Measurements from ENCODE around the gene HSBP1.

HSBP1 gene

DNA sequence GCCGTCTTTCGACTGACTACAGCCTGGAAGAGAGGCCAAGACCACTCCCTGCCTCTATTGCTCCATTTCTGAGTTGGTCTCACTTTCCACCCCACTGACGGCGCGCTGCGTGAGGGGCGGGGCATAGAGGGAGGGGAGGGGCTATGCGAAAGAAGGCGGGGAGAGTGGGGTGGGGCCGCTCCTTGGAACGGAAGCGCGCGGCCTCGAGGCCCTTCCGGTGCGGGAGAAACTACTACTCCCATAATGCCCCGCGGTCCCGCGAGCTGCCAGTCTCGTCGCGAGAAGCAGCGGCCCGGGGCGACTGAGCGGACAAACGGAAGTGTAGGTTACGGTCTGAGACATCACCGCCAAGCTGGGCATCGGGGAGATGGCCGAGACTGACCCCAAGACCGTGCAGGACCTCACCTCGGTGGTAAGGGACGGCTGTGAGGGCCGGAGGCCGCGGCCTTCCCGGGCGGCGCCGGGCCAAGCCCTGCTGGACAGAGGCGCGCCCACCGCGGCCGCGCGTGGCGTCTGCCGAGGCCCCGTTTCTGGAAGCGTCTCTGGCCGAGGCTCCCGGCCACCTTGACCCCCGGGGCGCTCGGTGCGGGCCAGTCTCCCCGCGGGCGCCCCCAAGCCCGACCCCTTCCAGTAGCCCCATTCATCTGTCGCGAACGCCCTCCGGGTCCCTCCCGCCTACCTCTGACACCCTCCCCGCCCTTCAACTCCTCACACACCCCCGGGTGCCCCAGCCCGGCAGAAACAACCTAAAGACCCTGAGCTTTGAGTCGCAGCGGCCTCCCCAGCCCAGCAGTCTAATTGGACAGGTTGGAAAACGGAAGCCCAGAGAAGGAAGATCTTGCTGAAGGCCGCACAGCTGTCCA, at the start of gene HSBP1:
Gene HSBP1, plus strand, starts transcription at position 269 of the 863 bp plus-strand sequence. Its CDS starts 99 bp downstream, at position 368.
- peak; percentile 89 to 90 (median 89) for DNase-seq (ENCODE audit: low read depth in 3 of 3)

DNA sequence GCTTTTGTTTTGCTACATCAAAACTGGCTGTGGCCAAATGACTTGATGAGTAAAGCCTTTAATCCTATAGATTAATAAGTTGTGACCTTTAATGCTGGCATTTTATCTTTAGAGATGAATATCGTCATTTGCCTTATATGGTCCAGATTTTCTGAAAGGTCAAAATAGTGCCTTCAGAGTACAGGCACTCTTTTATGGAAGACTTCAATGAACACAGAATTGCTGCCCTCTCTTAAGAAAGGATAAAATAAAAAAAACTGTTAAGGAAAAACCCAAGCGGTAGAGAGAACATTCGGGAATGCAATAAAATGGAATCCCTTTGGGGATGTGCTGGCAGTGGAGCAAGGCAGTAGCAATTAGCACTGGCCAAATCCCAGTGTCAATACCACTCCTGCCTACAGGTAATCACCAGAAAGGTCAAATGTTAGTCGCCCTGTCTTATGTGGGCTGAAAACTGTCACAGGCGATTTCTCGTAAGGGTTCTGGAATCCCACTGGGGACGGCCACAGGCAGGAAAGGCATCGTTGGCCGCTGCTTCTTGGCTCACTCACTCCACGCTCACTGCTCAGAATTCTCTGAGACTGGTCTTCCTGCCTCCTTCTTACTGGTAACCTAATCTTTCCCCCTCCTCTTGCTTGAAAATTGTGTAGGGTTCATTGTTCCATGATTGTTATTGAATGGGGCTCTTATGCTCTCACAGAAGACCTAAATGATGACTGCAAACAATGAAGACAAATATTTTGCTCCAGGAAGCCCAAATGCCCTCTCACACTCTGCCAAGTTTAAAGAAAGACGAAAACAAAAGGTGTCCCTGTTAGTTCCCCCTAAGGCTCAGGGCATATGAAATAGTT, 45.4 kb upstream of the HSBP1 start:
- no peak for DNase-seq (ENCODE audit: low read depth in 3 of 3)

DNA sequence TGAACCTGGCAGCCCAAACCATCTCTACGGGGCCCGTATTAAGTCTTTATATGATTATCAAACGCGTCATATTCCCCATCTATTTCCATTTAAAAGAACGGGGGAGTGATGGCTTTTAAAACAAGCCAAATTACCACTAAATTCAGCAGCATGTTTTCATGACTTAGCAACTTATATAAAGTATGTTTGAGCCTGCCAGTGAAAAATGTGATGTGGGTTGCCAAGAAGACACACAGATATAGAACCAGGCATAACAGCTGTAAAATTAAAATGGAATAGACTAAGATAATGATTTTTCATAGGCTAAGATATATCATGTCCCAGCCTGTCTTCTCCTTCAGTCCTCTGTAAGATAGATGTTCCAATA, 44.8 kb upstream of the HSBP1 start:
- no peak for DNase-seq (ENCODE audit: low read depth in 3 of 3)

DNA sequence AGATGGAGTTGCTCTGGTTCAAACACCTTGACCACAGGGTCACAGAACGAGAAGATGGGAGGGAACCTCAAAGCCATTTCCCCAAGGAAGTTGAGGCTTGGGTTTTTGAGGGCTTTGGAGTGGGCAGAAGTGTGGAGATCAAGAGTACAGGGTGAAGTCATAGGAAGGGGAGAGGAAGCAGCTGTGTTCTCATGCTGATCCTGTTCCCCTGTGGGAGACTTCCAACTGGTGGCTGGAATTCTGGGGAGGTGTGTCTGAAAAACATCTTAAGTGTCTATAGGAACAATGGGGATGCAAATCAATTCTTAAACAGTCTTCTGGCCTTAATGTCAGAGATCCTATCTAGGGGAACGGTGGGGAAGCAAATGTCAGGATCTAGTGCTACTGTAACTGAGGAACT, 38.8 kb upstream of the HSBP1 start:
- no peak for DNase-seq (ENCODE audit: low read depth in 3 of 3)

- no peak for DNase-seq (ENCODE audit: low read depth in 3 of 3)
Measured at GRCh38 chr16:83769397-83770008, 38.3 kb upstream of the HSBP1 start.

GRCh38 chr16:83771306-83771942, 36.4 kb upstream of the HSBP1 start:
- DNase-seq (ENCODE audit: low read depth in 3 of 3), result no peak

GRCh38 chr16:83772806-83773205, 35.0 kb upstream of the HSBP1 start:
- no peak for DNase-seq (ENCODE audit: low read depth in 3 of 3)

DNA sequence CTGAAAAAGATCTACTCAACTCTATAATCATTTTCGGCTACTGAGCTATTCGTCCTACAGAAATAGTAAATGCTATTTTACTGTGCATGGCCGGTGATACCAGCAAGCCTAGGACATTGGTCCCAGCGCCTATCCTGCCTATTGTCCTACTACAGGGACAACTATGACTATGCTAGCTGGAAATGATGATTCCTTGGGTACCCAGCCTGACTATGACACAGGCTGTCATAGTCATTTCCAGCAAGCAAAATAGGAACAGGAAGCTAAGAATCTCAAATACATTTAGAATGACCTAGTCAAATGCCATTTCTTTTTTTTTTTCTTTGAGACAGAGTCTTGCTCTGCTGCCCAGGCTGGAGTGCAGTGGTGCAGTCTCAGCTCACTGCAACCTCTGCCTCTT, 33.7 kb upstream of the HSBP1 start:
- DNase-seq (ENCODE audit: low read depth in 3 of 3), result no peak

GRCh38 chr16:83776944-83777343, 30.8 kb upstream of the HSBP1 start:
- DNase-seq (ENCODE audit: low read depth in 3 of 3), result no peak

GRCh38 chr16:83779886-83780285, 27.9 kb upstream of the HSBP1 start:
- DNase-seq (ENCODE audit: low read depth in 3 of 3), result no peak

GRCh38 chr16:83785455-83785854, 22.3 kb upstream of the HSBP1 start:
- no peak for DNase-seq (ENCODE audit: low read depth in 3 of 3)

DNA sequence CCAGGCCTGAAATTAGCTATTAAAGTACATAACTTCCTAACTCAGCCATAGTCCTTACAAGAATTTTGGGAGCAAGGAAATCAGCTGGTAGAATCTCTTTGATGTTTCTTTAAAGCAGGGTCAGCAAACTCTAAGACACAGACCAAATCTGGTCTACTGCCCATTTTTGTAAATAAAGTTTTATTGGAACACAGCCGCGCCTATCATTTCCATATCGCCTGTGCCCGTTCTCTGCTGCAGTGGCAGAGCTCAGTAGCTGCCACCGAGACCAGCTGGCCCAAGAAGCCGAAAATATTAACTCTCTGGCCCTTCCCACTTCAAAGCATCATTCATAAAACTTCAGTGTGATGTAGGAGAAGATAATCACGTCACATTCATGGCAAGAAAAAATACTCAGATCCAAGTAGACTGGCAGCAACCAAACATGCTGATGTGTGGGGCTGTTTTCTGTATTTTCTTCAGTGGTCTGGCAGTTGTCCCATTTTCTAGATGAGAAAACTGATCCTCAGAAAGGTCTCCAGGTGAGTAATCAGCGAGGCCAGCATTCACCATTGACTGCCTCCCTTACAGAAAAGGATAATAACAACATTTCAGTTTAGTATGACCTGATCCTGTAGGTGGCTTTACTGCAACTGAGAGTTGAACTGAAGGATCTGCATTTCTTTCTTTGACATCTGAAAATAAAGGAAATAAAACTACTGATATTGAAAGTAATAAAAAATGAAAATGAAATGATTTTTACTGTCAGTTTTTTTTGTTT, 18.0 kb upstream of the HSBP1 start:
- DNase-seq (ENCODE audit: low read depth in 3 of 3), result no peak

DNA sequence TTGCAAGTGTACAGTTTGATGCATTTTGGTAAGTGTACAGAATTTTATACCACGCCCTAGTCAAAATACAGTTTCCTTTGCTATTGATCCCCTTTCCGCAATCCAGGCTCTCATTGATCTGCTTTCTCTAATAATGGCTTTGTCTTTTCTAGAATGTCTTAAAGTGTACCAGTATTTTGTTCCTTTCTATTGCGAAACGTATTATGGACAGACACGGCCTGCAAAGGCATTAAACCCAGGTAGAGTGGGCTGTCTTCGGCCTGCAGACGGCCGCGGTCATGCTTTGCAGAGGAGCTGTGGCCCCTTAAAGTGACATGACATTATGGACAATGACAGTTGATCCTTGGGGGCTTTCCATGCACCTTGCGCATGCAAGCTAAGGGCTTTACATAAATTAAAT, 15.9 kb upstream of the HSBP1 start:
- DNase-seq (ENCODE audit: low read depth in 3 of 3), result no peak

DNA sequence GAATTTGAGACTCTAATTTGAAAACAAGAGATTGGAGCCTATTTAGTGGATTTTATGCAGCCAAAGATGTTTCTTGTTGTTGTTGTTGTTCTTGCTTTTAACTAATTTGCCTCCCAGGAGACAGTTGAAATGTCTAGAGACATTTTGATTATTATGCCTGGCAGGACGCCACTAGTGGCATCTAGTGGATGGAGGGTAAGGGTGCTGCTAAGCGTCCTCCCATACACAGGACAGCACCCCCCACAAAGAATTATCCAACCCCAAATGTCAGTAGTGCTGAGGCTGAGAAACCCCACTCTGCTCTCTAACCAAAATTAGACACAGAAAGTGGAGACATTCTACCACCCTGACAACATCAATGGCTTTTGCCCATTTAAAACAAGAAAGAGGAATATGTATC, 15.4 kb upstream of the HSBP1 start:
- DNase-seq (ENCODE audit: low read depth in 3 of 3), result no peak

- no peak for DNase-seq (ENCODE audit: low read depth in 3 of 3)
Measured at GRCh38 chr16:83793179-83793578, 14.6 kb upstream of the HSBP1 start.

DNA sequence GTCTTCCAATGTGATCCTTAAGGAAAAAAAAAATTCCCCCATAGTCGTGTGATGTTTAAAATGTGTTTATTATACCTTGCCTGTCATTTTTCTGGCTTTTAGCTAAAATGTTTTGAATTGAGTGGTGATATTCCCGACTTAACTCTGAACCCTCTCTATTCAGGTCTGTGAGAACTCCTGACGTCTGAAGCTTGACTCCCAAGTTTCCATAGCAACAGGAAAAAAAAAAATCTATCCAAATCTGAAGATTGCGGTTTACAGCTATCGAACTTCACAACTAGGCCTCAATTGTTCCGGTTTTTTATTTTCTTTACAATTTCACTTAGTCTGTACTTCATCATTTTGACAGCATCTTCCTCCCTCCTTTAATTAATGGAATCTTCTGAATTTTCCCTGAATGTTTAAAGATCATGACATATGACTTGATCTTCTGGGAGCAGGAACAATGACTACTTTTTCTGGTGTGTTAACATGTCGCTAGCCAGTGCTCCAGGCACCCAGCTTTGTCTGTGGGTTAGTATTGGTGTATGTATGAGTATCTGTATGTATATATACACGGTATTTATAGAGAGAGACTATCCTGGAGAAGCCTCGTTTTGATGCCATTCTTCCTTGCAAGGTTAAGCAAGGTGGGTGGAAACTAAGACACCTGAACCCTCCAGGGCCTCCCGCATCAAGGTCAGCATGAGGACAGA, 12.8 kb upstream of the HSBP1 start:
- DNase-seq (ENCODE audit: low read depth in 3 of 3), result no peak

DNA sequence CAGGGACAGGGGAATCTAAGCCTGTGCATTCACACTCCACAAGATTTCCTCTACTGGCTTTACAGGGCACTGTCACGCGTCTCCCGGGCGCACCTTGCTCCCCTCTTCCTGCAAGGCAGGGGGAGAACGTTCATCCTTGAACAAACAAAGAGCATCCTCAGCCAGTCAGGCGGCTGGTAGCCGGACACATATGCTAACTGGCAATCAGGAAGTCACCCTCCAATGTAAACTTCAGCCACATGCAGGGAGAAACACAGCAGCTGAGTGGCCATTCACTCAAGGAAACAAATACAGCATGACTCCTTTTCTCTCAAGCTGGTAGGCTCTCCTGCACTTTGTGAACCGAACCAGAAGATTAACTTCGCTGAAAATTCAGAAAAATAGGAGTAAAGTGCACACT, 10.8 kb upstream of the HSBP1 start:
- no peak for DNase-seq (ENCODE audit: low read depth in 3 of 3)

GRCh38 chr16:83799336-83799735, 8.4 kb upstream of the HSBP1 start:
- no peak for DNase-seq (ENCODE audit: low read depth in 3 of 3)

DNA sequence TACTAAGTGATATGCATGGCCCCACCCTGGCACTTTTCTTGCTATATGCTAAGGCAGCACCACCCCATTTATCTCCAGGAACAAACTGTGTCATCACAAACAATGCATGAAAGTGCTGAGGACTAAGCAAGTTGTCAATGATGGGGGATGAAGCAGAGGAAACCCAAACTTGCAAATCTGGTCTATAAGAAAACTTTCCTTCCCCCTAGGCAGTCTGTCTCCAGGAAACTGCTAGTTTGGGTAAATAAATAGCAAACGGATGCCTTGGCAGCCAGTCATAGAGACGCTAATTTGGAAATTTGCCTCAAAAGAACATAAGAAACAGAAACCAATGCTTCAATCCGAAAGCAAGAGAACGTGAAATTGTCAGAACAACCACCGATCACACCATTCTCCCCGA, 5.6 kb upstream of the HSBP1 start:
- no peak for DNase-seq (ENCODE audit: low read depth in 3 of 3)

DNA sequence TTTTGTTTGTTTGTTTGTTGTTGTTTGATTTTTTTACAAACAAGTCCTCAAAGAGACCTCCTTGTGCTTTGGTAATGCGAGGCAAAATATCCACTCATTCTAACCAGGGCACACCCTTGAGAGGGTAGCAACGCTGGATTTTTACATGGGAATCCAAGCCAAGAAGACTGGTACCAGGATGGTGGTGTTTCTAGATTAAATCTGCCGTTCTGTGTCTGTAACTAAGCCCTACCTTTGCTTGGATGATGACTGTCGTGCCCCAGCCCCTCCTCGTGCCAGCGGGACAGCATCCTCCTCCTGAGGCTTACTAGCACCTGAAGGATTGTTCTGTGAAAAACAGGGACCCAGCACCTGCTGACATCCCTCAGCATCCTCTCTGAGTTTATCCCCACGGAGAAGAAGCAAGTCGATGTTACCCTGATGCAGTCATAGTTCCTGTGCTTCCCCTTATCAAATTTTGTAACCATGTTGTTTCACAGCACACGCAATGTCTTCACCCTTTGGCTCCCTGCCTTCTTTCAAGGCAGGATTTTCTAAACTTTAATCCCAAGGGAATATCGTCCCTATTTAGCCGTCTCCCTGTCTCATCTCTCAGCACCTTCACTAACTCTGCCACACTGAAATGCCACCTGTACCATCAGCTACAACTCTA, 5.1 kb upstream of the HSBP1 start:
- DNase-seq (ENCODE audit: low read depth in 3 of 3), result no peak
